ENCODE results near the gene RTBDN. TPM values are rescaled to one million over a fixed set of nuclear protein-coding genes. Genes with fewer than 3 reads are reported as not detected.

Gene RTBDN
- polyA plus RNA-seq (ENCODE audit: insufficient read length): not detected

- no peak for DNase-seq
These were observed at the start of gene RTBDN for GRCh38 chr19:12834566-12834943. TSS of gene RTBDN (minus strand) at chr19:12834579. CDS start at chr19:12829979, 4,600 bp downstream.

GRCh38 chr19:12882589-12882988, 48.2 kb upstream of the RTBDN start:
- DNase-seq: no peak

- DNase-seq: peak; percentile 91
These were observed 46.9 kb upstream of the RTBDN start, which contains the start of gene DNASE2 for GRCh38 chr19:12881172-12881808. TSS of gene DNASE2 (minus strand) at chr19:12881449. CDS start at chr19:12881375, 74 bp downstream.

- no peak for DNase-seq
These were observed 46.3 kb upstream of the RTBDN start for GRCh38 chr19:12880551-12881171.

- DNase-seq: no peak
These were observed 40.7 kb upstream of the RTBDN start for GRCh38 chr19:12875086-12875485.

- no peak for DNase-seq
These were observed 39.7 kb upstream of the RTBDN start for GRCh38 chr19:12873891-12874745.

- DNase-seq: no peak
These were observed 38.8 kb upstream of the RTBDN start for GRCh38 chr19:12872941-12873890.

GRCh38 chr19:12872255-12872654, 37.9 kb upstream of the RTBDN start:
- no peak for DNase-seq

- no peak for DNase-seq
These were observed 37.3 kb upstream of the RTBDN start for GRCh38 chr19:12871681-12872080.

GRCh38 chr19:12868540-12869112, 34.2 kb upstream of the RTBDN start:
- DNase-seq: no peak

- DNase-seq: peak; percentile 74
These were observed 33.0 kb upstream of the RTBDN start for GRCh38 chr19:12867120-12868099.

- no peak for DNase-seq
These were observed 32.2 kb upstream of the RTBDN start for GRCh38 chr19:12866416-12867119.

GRCh38 chr19:12865746-12866415, 31.5 kb upstream of the RTBDN start:
- DNase-seq: no peak

GRCh38 chr19:12864721-12865715, 30.6 kb upstream of the RTBDN start:
- no peak for DNase-seq

- no peak for DNase-seq
These were observed 29.8 kb upstream of the RTBDN start for GRCh38 chr19:12864143-12864542.

- no peak for DNase-seq
These were observed 25.2 kb upstream of the RTBDN start for GRCh38 chr19:12859546-12859945.

GRCh38 chr19:12858041-12858928, 23.9 kb upstream of the RTBDN start:
- DNase-seq: no peak

Measured in hindlimb muscle (tissue), 1 donor.